Activated effector memory CD4-positive, alpha-beta T cell treated with Interleukin-2 at 50 U/mL for 16 hours (primary cell): ENCODE data around the gene URM1.
"Not testable (repeated sequence)": the region's sequence is repeated elsewhere in the genome, so short reads cannot be mapped to it uniquely, and the experiment has no call there.

Experiments
- DNase-seq: peaks from one replicate; pipeline ENCODE4 v3.0.0-alpha.2; 2020

URM1 gene

GRCh38 chr9:128411364-128412119 lies 40.4 kb downstream of the URM1 start:
- no peak for DNase-seq

- DNase-seq: peak; percentile 28
Measured at GRCh38 chr9:128412120-128412790, 41.1 kb downstream of the URM1 start.

DNA sequence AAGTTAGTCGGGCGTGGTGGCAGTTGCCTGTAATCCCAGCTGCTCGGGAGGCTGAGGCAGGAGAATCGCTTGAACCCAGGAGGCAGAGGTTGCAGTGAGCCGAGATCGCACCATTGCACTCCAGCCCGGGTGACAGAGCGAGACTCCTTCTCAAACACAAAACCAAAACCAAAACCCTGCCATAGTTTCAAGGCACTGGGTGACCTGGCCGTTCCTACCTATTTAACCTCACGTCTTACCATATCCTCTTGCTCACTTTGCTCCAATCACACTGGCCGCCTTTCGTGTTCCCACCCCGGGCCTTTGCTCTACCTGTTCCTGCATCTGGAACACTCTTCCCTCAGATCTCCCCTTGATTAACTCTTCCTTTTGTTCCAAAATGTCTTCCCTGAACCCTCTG lies 42.6 kb downstream of the URM1 start:
- DNase-seq: not testable (repeated sequence)

GRCh38 chr9:128414461-128414860 lies 43.3 kb downstream of the URM1 start:
- DNase-seq: no peak

DNA sequence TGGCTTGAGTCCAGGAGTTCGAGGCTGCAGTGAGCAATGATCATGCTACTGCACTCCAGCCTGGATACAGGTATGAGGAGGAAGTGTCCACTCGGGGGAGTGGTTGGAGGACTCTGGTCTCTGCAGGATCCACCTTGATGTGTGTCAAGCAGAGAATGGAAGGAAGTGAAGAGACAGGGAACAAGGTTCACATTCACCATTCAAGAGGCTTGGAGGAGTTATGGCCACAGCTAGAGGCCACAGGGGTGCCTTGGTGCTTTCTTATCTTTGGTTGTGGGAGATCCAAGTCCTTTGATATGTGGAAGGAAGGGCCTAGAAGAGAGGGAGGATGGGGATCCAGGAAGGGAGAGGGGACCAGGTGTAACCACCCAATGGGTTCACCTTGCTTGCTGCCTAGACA lies 44.1 kb downstream of the URM1 start:
- no peak for DNase-seq

GRCh38 chr9:128416014-128416413 lies 44.8 kb downstream of the URM1 start:
- no peak for DNase-seq

GRCh38 chr9:128416432-128417019 lies 45.4 kb downstream of the URM1 start:
- no peak for DNase-seq

GRCh38 chr9:128419061-128419925 lies 48.1 kb downstream of the URM1 start:
- no peak for DNase-seq

- peak; percentile 54 for DNase-seq
Measured at GRCh38 chr9:128420060-128420650, 49.0 kb downstream of the URM1 start.

- peak; percentile 20 for DNase-seq
Measured at GRCh38 chr9:128420651-128421481, 49.7 kb downstream of the URM1 start, which contains the start of gene CERCAM. CERCAM (plus strand) TSS chr9:128420857; CDS start chr9:128420878, 21 bp downstream.

- DNase-seq: no peak
Measured at GRCh38 chr9:128421482-128421996, 50.4 kb downstream of the URM1 start.

- DNase-seq: not testable (repeated sequence)
Measured at GRCh38 chr9:128422022-128422782, 51.0 kb downstream of the URM1 start.

DNA sequence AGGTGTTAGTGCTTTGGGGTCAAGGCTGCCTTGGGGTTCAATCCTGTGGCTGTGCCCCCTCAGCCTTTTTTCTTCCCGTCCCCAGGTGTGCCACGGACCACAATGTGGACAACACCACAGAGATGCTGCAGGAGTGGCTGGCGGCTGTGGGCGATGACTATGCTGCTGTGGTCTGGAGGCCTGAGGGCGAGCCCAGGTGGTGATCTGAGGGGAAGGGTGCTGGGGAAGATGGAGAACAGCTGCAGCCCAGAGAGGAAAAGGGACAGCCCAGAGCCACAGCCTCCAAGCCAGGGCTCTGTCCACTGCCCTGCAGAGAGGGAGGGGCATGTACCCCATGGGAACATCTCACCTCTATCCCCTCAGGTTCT lies 51.6 kb downstream of the URM1 start:
- DNase-seq: no peak

GRCh38 chr9:128423356-128423755 lies 52.2 kb downstream of the URM1 start:
- not testable (repeated sequence) for DNase-seq

- no peak for DNase-seq
Measured at GRCh38 chr9:128424268-128424780, 53.1 kb downstream of the URM1 start.

GRCh38 chr9:128428644-128429512 lies 57.7 kb downstream of the URM1 start:
- no peak for DNase-seq

GRCh38 chr9:128429513-128430086 lies 58.4 kb downstream of the URM1 start:
- DNase-seq: no peak

DNA sequence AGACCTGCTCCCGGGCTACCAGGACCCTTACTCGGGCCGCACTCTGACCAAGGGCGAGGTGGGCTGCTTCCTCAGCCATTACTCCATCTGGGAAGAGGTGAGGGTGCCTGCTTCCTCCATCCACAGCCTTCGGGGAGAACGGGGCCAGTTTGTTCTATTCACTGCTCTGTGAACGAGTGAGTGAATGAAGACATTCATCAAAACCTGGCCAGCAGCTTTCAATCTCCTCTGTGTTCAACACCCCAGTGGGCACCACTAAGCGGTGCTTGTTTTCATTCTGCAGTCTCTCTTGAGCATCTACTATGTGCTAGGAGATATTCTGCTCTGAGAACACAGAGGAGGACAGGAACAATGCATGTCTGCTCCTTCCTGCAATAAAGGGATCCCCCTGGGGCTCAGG lies 60.0 kb downstream of the URM1 start:
- DNase-seq: no peak

DNA sequence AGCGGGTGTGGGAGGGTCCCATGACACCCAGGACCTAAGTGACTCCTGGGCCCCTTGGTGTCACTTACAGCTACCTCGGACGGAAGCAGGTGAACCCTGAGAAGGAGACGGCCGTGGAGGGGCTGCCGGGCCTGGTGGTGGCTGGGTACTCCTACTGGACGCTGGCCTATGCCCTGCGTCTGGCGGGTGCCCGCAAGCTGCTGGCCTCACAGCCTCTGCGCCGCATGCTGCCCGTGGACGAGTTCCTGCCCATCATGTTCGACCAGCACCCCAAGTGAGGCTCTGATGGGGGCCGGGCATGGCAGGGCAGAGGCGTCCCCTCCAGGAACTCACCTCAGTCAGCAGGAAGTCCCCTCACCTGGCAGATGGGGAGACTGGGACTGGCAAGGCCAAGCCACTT lies 63.2 kb downstream of the URM1 start:
- DNase-seq: no peak
